Neural progenitor cell (in vitro differentiated cells): ENCODE data around the gene LMBRD2.

Experiments used
- EZH2 ChIP-seq: fragments of 200-600 bp; sonication (generic); IDR thresholded peaks from 2 replicates; pipeline ENCODE4 v1.6.1; 2017; ENCODE audit warnings: antibody characterized with exemption, mild to moderate bottlenecking, moderate library complexity
- TF ChIP-seq, protein P1 (sequence below): fragments of 200-600 bp; sonication (generic); IDR thresholded peaks from 2 replicates; pipeline ENCODE4 v1.5.1; 2017; ENCODE audit warnings: antibody characterized with exemption, mild to moderate bottlenecking

DNA sequence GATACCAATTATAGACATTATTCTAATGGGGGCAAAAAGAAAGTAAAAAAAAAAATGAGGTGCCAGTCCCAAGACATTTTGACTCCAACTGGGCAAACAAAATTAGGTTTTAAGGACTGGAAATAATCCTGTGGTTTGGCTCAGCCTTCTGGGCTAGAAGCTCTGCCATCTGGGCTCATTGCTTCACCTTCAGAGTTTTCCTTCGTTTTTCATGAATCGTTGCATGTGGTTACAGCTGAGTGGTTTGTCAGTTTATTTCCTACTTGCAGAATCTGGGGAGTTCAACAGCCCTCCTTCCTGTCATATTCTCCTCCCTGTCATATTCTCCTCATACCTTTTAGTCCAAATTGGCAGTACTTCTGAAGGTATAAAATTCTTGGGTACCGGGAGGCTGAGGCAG lies 97.0 kb downstream of the LMBRD2 start:
- TF ChIP-seq, protein P1, sequence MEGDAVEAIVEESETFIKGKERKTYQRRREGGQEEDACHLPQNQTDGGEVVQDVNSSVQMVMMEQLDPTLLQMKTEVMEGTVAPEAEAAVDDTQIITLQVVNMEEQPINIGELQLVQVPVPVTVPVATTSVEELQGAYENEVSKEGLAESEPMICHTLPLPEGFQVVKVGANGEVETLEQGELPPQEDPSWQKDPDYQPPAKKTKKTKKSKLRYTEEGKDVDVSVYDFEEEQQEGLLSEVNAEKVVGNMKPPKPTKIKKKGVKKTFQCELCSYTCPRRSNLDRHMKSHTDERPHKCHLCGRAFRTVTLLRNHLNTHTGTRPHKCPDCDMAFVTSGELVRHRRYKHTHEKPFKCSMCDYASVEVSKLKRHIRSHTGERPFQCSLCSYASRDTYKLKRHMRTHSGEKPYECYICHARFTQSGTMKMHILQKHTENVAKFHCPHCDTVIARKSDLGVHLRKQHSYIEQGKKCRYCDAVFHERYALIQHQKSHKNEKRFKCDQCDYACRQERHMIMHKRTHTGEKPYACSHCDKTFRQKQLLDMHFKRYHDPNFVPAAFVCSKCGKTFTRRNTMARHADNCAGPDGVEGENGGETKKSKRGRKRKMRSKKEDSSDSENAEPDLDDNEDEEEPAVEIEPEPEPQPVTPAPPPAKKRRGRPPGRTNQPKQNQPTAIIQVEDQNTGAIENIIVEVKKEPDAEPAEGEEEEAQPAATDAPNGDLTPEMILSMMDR: no peak
- TF ChIP-seq EZH2: no peak
